ENCODE measurements around the gene COX14.

The COX14 gene

GRCh38 chr12:50166799-50167048 lies 54.7 kb downstream of the COX14 start:
- peak; percentile 39 to 57 for DNase-seq

GRCh38 chr12:50167049-50167828 lies 55.2 kb downstream of the COX14 start, which contains the start of gene CERS5:
CERS5 (minus strand) TSS chr12:50167369; CDS start chr12:50167297, 72 bp downstream.
- DNase-seq: peak; percentile 92
